HL-60 (cell line): ENCODE measurements around the gene TGIF2.

Source experiments
- DNase-seq, 2 experiments: peaks; one replicate each; pipeline ENCODE4 v3.0.0-alpha.2; 2010 to 2020; ENCODE audit warnings: low read depth in 1 of 2, low spot score in 1 of 2
- H3K27ac ChIP-seq: fragments of 250-450 bp; sonication (Bioruptor Pico); replicated peaks from 2 replicates; pipeline ENCODE4 v1.5.1; 2020; ENCODE audit warnings: mild to moderate bottlenecking, moderate library complexity
- H3K27me3 ChIP-seq: fragments of 250-450 bp; sonication (Bioruptor Pico); 2 replicates; pipeline ENCODE4 v1.5.1; 2021; ENCODE audit warnings: mild to moderate bottlenecking, moderate library complexity; ENCODE audit not compliant: insufficient read depth, poor library complexity, severe bottlenecking
- H3K4me3 ChIP-seq: replicated peaks from 2 replicates; pipeline ENCODE4 v1.5.1; 2011; ENCODE audit warnings: mild to moderate bottlenecking, control low read depth, low read length; ENCODE audit not compliant: insufficient read depth
- GABPA ChIP-seq: IDR thresholded peaks from 2 replicates; pipeline ENCODE4 v1.6.1; 2012; ENCODE audit warnings: low read depth
- POLR2AphosphoS5 ChIP-seq: IDR thresholded peaks from 2 replicates; pipeline ENCODE4 v1.6.1; 2012; ENCODE audit warnings: low read depth
- SPI1 ChIP-seq: IDR thresholded peaks from 2 replicates; pipeline ENCODE4 v1.6.1; 2012; ENCODE audit warnings: low read depth, mild to moderate bottlenecking, borderline replicate concordance
- TF ChIP-seq, protein P1 (sequence below): IDR thresholded peaks from one replicate; pipeline ENCODE4 v1.5.1; 2011; ENCODE audit warnings: low read length, control low read depth, inconsistent platforms; ENCODE audit not compliant: insufficient read depth
- TF ChIP-seq, protein P2 (sequence below): IDR thresholded peaks from 2 replicates; pipeline ENCODE4 v1.6.1; 2012; ENCODE audit warnings: low read depth; ENCODE audit not compliant: insufficient replicate concordance

Gene TGIF2

GRCh38 chr20:36613974-36614373 is 40.6 kb downstream of the TGIF2 start:
- TF ChIP-seq, protein P1, sequence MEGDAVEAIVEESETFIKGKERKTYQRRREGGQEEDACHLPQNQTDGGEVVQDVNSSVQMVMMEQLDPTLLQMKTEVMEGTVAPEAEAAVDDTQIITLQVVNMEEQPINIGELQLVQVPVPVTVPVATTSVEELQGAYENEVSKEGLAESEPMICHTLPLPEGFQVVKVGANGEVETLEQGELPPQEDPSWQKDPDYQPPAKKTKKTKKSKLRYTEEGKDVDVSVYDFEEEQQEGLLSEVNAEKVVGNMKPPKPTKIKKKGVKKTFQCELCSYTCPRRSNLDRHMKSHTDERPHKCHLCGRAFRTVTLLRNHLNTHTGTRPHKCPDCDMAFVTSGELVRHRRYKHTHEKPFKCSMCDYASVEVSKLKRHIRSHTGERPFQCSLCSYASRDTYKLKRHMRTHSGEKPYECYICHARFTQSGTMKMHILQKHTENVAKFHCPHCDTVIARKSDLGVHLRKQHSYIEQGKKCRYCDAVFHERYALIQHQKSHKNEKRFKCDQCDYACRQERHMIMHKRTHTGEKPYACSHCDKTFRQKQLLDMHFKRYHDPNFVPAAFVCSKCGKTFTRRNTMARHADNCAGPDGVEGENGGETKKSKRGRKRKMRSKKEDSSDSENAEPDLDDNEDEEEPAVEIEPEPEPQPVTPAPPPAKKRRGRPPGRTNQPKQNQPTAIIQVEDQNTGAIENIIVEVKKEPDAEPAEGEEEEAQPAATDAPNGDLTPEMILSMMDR, result no peak
- TF ChIP-seq GABPA (no peak), SPI1 (no peak), POLR2AphosphoS5 (no peak)
- TF ChIP-seq, protein P2, sequence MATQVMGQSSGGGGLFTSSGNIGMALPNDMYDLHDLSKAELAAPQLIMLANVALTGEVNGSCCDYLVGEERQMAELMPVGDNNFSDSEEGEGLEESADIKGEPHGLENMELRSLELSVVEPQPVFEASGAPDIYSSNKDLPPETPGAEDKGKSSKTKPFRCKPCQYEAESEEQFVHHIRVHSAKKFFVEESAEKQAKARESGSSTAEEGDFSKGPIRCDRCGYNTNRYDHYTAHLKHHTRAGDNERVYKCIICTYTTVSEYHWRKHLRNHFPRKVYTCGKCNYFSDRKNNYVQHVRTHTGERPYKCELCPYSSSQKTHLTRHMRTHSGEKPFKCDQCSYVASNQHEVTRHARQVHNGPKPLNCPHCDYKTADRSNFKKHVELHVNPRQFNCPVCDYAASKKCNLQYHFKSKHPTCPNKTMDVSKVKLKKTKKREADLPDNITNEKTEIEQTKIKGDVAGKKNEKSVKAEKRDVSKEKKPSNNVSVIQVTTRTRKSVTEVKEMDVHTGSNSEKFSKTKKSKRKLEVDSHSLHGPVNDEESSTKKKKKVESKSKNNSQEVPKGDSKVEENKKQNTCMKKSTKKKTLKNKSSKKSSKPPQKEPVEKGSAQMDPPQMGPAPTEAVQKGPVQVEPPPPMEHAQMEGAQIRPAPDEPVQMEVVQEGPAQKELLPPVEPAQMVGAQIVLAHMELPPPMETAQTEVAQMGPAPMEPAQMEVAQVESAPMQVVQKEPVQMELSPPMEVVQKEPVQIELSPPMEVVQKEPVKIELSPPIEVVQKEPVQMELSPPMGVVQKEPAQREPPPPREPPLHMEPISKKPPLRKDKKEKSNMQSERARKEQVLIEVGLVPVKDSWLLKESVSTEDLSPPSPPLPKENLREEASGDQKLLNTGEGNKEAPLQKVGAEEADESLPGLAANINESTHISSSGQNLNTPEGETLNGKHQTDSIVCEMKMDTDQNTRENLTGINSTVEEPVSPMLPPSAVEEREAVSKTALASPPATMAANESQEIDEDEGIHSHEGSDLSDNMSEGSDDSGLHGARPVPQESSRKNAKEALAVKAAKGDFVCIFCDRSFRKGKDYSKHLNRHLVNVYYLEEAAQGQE, result no peak
- no peak overlapping the region for H3K27ac ChIP-seq
- no peaks in the 10 kb centered on the region for H3K27me3 ChIP-seq
- no peak overlapping the region for H3K4me3 ChIP-seq
- no peak for DNase-seq

GRCh38 chr20:36614781-36615557 is 41.6 kb downstream of the TGIF2 start:
- peak; percentile 50; the same call in 1 of the 2 replicates for TF ChIP-seq POLR2AphosphoS5
- TF ChIP-seq, protein P2, result no peak
- Histone ChIP-seq H3K4me3 (no peak overlapping the region), H3K27me3 (no peaks in the 10 kb centered on the region), H3K27ac (no peak overlapping the region; the same call in 1 of the 2 replicates)
- DNase-seq, result no peak

DNA sequence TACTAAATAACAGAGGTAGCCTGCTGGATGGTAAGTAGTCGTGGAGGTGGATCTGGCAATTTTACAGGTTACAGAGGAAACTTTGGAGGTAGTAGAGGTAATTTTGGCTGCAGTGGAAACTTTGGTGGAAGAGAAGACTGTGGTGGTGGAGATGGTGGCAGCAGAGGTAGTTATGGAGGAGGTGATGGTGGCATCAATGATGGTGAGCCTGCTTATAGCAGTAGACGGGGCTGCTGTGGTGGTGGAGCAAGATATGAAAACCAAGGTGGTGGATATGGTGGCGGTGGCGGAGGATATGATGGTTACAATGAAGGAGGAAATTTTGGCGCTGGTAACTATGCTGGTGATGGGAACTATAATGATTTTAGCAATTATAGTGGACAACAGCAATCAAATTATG is 47.5 kb downstream of the TGIF2 start:
- no peak for DNase-seq
- Histone ChIP-seq H3K27ac (no peak overlapping the region), H3K4me3 (no peak overlapping the region), H3K27me3 (no peaks in the 10 kb centered on the region)
- TF ChIP-seq, protein P1, result no peak
- TF ChIP-seq, protein P2, result no peak
- TF ChIP-seq SPI1, result no peak
- no peak for TF ChIP-seq GABPA
- no peak for TF ChIP-seq POLR2AphosphoS5
